Neural progenitor cell (in vitro differentiated cells): ENCODE data around the gene INPP5J. TPM values are rescaled to one million over a fixed set of nuclear protein-coding genes. Genes with fewer than 3 reads are reported as not detected.

Experiments used
- DNase-seq: peaks from one replicate; pipeline ENCODE4 v3.0.0-alpha.2; 2016; ENCODE audit warnings: low spot score
- H2AFZ ChIP-seq: fragments of 200-600 bp; sonication (generic); replicated peaks from 2 replicates; pipeline ENCODE4 v1.6.1; 2016; ENCODE audit warnings: antibody characterized with exemption
- H3F3A ChIP-seq: fragments of 200-600 bp; sonication (generic); 2 replicates; pipeline ENCODE4 v1.6.1; 2016; ENCODE audit warnings: antibody characterized with exemption, low read depth
- H3K27ac ChIP-seq: fragments of 200-600 bp; sonication (generic); 2 replicates; pipeline ENCODE4 v1.5.1; 2016; ENCODE audit warnings: mild to moderate bottlenecking
- H3K27me3 ChIP-seq: fragments of 200-600 bp; sonication (generic); 2 replicates; pipeline ENCODE4 v1.6.1; 2016; ENCODE audit warnings: mild to moderate bottlenecking, moderate library complexity
- H3K36me3 ChIP-seq: fragments of 200-600 bp; sonication (generic); 2 replicates; pipeline ENCODE4 v1.5.1; 2016
- H3K4me1 ChIP-seq: fragments of 200-600 bp; sonication (generic); 2 replicates; pipeline ENCODE4 v1.6.1; 2016; ENCODE audit warnings: mixed run types
- H3K4me2 ChIP-seq: fragments of 200-600 bp; sonication (generic); 2 replicates; pipeline ENCODE4 v1.6.1; 2016
- H3K4me3 ChIP-seq: fragments of 200-600 bp; sonication (generic); 2 replicates; pipeline ENCODE4 v1.5.1; 2016
- H3K79me2 ChIP-seq: fragments of 200-600 bp; sonication (generic); 2 replicates; pipeline ENCODE4 v1.6.1; 2016; ENCODE audit warnings: low read depth
- H3K9ac ChIP-seq: fragments of 200-600 bp; sonication (generic); 2 replicates; pipeline ENCODE4 v1.6.1; 2016
- H3K9me3 ChIP-seq: fragments of 200-600 bp; sonication (generic); 2 replicates; pipeline ENCODE4 v1.5.1; 2016; ENCODE audit warnings: low read depth
- H4K20me1 ChIP-seq: fragments of 200-600 bp; sonication (generic); 2 replicates; pipeline ENCODE4 v1.6.1; 2016; ENCODE audit warnings: low read depth
- H3K27ac Mint-ChIP-seq: 3 replicates; pipeline ENCODE4 v1.8.0; 2021; ENCODE audit warnings: mixed read lengths
- H3K27me3 Mint-ChIP-seq: 2 replicates; pipeline ENCODE4 v1.8.0; 2022; ENCODE audit warnings: low read depth, mild to moderate bottlenecking, inconsistent platforms, moderate library complexity, mixed read lengths; ENCODE audit not compliant: insufficient read depth
- H3K36me3 Mint-ChIP-seq: 3 replicates; pipeline ENCODE4 v1.8.0; 2021; ENCODE audit warnings: mixed read lengths
- H3K4me1 Mint-ChIP-seq: 3 replicates; pipeline ENCODE4 v1.8.0; 2021; ENCODE audit warnings: mixed read lengths
- H3K4me3 Mint-ChIP-seq: 3 replicates; pipeline ENCODE4 v1.8.0; 2021; ENCODE audit warnings: mild to moderate bottlenecking, moderate library complexity, mixed read lengths
- H3K9me3 Mint-ChIP-seq: 3 replicates; pipeline ENCODE4 v1.8.0; 2020; ENCODE audit warnings: mixed read lengths
- CTCF ChIP-seq: fragments of 200-600 bp; sonication (generic); IDR thresholded peaks from 2 replicates; pipeline ENCODE4 v1.5.1; 2017; ENCODE audit warnings: antibody characterized with exemption, mild to moderate bottlenecking
- EZH2 ChIP-seq: fragments of 200-600 bp; sonication (generic); IDR thresholded peaks from 2 replicates; pipeline ENCODE4 v1.6.1; 2017; ENCODE audit warnings: antibody characterized with exemption, mild to moderate bottlenecking, moderate library complexity
- EZH2phosphoT487 ChIP-seq: fragments of 200-600 bp; sonication (generic); IDR thresholded peaks from 2 replicates; pipeline ENCODE4 v1.6.1; 2017; ENCODE audit warnings: antibody characterized with exemption
- total RNA-seq: library from RNA; depleted of rRNA; stranded (reverse); fragments of >200 nt; gene quantifications from 2 replicates; pipeline ENCODE4 v1.2.3, GENCODE V29; 2015; ENCODE audit warnings: low replicate concordance

Gene INPP5J
- total RNA-seq, 1 donor from 2014 or later, result 1.5 TPM

GRCh38 chr22:31100762-31101525, 21.8 kb upstream of the INPP5J start:
- Histone ChIP-seq H3K9ac (no peak overlapping the region), H2AFZ (no peak overlapping the region), H3K27ac (no peak overlapping the region), H4K20me1 (peaks cover 8% of the 10 kb centered on the region), H3K9me3 (no peaks in the 10 kb centered on the region), H3K36me3 (no peaks in the 10 kb centered on the region), H3K4me2 (no peak overlapping the region), H3K27me3 (peaks cover 18% of the 10 kb centered on the region), H3F3A (no peaks in the 10 kb centered on the region), H3K4me3 (no peak overlapping the region), H3K4me1 (peaks cover 3% of the 10 kb centered on the region), H3K79me2 (no peaks in the 10 kb centered on the region)
- Mint-ChIP-seq H3K4me1 (peaks cover 5% of the 10 kb centered on the region), H3K27ac (no peak overlapping the region), H3K36me3 (peaks cover 3% of the 10 kb centered on the region), H3K9me3 (no peaks in the 10 kb centered on the region), H3K4me3 (no peak overlapping the region), H3K27me3 (peaks cover 7% of the 10 kb centered on the region)
- DNase-seq, result no peak
- TF ChIP-seq EZH2, result no peak
- no peak for TF ChIP-seq CTCF
- TF ChIP-seq EZH2phosphoT487, result no peak

- Mint-ChIP-seq H3K36me3 (peaks cover 2% of the 10 kb centered on the region), H3K9me3 (no peaks in the 10 kb centered on the region), H3K27me3 (peaks cover 7% of the 10 kb centered on the region), H3K4me1 (peaks cover 8% of the 10 kb centered on the region), H3K27ac (peak overlapping the region; percentile 25), H3K4me3 (no peak overlapping the region)
- Histone ChIP-seq H2AFZ (no peak overlapping the region), H3K36me3 (no peaks in the 10 kb centered on the region), H3F3A (no peaks in the 10 kb centered on the region), H4K20me1 (peaks cover 12% of the 10 kb centered on the region), H3K9me3 (no peaks in the 10 kb centered on the region), H3K4me1 (peaks cover 3% of the 10 kb centered on the region), H3K79me2 (no peaks in the 10 kb centered on the region), H3K27ac (no peak overlapping the region), H3K9ac (no peak overlapping the region), H3K4me2 (no peak overlapping the region), H3K27me3 (peaks cover 33% of the 10 kb centered on the region), H3K4me3 (no peak overlapping the region)
- no peak for TF ChIP-seq EZH2
- no peak for TF ChIP-seq CTCF
- no peak for TF ChIP-seq EZH2phosphoT487
- DNase-seq, result no peak
These were observed 20.2 kb upstream of the INPP5J start for GRCh38 chr22:31102441-31103081.

- Histone ChIP-seq H3F3A (peaks cover 5% of the 10 kb centered on the region), H3K36me3 (no peaks in the 10 kb centered on the region), H4K20me1 (peaks cover 12% of the 10 kb centered on the region), H2AFZ (no peak overlapping the region), H3K4me1 (peaks cover 3% of the 10 kb centered on the region), H3K27ac (no peak overlapping the region), H3K9ac (no peak overlapping the region), H3K4me2 (no peak overlapping the region), H3K4me3 (no peak overlapping the region), H3K9me3 (no peaks in the 10 kb centered on the region), H3K79me2 (no peaks in the 10 kb centered on the region), H3K27me3 (peaks cover 38% of the 10 kb centered on the region)
- H3K27me3 Mint-ChIP-seq, result peaks cover 5% of the 10 kb centered on the region
- no peak for DNase-seq
- H3K27ac Mint-ChIP-seq, result peak overlapping the region; percentile 25
- H3K4me1 Mint-ChIP-seq, result peaks cover 14% of the 10 kb centered on the region
- no peaks in the 10 kb centered on the region for H3K9me3 Mint-ChIP-seq
- peaks cover 2% of the 10 kb centered on the region for H3K36me3 Mint-ChIP-seq
- no peak overlapping the region for H3K4me3 Mint-ChIP-seq
- TF ChIP-seq CTCF (no peak), EZH2 (no peak), EZH2phosphoT487 (no peak)
These were observed 19.7 kb upstream of the INPP5J start for GRCh38 chr22:31103111-31103510.
